AG04449 (cell line): Measurements from ENCODE around the gene SERF2.

Experiments used
- CTCF ChIA-PET: fragments of 350-600 bp; formaldehyde crosslinking; extraction: SDS; loops from one replicate; lab custom pipeline; 2021; ENCODE audit warnings: antibody characterized with exemption; lab: Yijun Ruan, JAX
- POLR2A ChIA-PET: fragments of 400-600, 350-600 bp; formaldehyde crosslinking; extraction: SDS; loops from one replicate; lab custom pipeline; 2020; ENCODE audit warnings: antibody characterized with exemption, inconsistent platforms; lab: Yijun Ruan, JAX
- DNase-seq: peaks from one replicate; pipeline ENCODE4 v3.0.0-alpha.2; 2010; ENCODE audit warnings: low read depth, low spot score
- H3K4me3 ChIP-seq: 2 replicates; pipeline ENCODE4 v1.5.1; 2011; ENCODE audit warnings: low read depth, mild to moderate bottlenecking, control low read depth, low read length
- CTCF ChIP-seq: IDR thresholded peaks from one replicate; pipeline ENCODE4 v1.5.1; 2011; ENCODE audit warnings: mild to moderate bottlenecking, moderate library complexity, low read length, control low read depth, inconsistent platforms; ENCODE audit not compliant: insufficient read depth; ENCODE audit errors: missing control alignments

Gene SERF2

DNA sequence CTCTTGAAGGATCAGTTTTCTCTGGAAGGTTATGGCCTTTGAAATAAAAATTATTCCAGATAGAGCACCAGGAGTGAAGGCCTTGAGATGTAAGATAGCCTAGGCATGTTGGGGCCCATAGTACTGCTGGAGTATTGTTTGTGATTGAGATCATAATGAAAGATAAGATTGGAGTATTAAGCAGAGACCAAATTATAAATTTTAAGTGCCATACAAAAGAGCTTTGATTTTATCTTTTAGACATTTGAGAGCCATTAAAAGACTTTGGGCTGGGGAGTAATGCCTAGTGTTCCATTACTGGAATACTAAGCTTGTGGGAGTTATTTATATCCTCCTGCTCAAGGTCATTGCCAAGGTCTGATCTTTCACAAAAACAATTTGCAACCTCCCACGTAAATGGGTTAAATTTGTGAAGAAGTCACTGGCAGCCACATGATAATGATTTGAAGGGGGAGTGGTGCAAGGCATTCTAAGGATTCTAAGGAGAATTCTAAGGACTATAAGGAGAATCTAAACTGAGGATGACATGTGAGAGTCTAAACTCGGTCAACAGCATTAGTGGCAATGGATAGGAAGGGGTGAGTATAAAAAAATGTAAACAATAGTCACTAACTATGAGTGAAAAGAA, 28.2 kb upstream of the SERF2 start:
- no peak for TF ChIP-seq CTCF
- ChIA-PET CTCF (interaction anchor here (0.7 to 1.5 kb wide), 4 partner anchors 9 to 25 kb away, joined by 3 to 5 read pairs (median 3); partner anchors contain the start of gene ELL3), POLR2A (no interaction called here)
- H3K4me3 ChIP-seq = no peak overlapping the region
- no peak for DNase-seq

GRCh38 chr15:43769584-43770228, 22.4 kb upstream of the SERF2 start:
- peak; percentile 76 for TF ChIP-seq CTCF
- POLR2A ChIA-PET = no interaction called here
- CTCF ChIA-PET = interaction anchor here (0.8 to 4.9 kb wide), 15 partner anchors 8 to 353 kb away, joined by 3 to 73 read pairs (median 5); partner anchors contain the start of gene ELL3
- no peak for DNase-seq
- H3K4me3 ChIP-seq = no peak overlapping the region

DNA sequence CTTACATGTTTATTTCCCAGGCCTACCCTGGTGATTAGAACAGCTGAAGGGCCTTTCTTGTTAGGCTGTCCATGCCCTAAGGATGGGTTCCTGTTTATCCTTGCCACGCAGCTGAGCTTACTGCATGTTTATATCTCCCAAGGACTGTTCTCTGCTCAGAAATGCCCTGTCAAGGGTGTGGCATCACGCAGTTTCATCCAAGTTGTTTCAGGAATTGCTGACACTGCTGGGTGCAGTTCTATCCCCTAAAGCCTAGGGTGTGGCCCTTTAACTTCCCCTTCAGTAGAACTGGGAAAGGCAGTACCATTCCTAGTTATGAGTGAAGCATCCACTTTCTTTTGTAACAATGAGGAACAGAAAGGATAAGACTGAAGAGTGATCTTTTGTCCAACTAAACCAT, 20.3 kb upstream of the SERF2 start:
- DNase-seq = no peak
- TF ChIP-seq CTCF = no peak
- ChIA-PET CTCF (interaction anchor here (0.9 to 4.9 kb wide), 5 partner anchors 10 to 39 kb away, joined by 3 to 73 read pairs (median 5); partner anchors contain the start of gene SERF2), POLR2A (interaction anchor here (1.1 kb wide), 1 partner anchor 24 kb away, joined by 3 read pairs; no protein-coding TSS in a partner anchor)
- H3K4me3 ChIP-seq = no peak overlapping the region

- TF ChIP-seq CTCF = no peak
- ChIA-PET CTCF (interaction anchor here (3.2 kb wide), 1 partner anchor 22 kb away, joined by 17 read pairs; no protein-coding TSS in a partner anchor), POLR2A (no interaction called here)
- no peak for DNase-seq
- no peak overlapping the region for H3K4me3 ChIP-seq
Measured at GRCh38 chr15:43772624-43773023, 19.5 kb upstream of the SERF2 start.

GRCh38 chr15:43774062-43774461, 18.1 kb upstream of the SERF2 start:
- CTCF ChIA-PET = interaction anchor here (0.9 to 1.5 kb wide), 2 partner anchors 9 to 10 kb away, joined by 3 to 4 read pairs; no protein-coding TSS in a partner anchor
- no peak for DNase-seq
- POLR2A ChIA-PET = no interaction called here
- no peak overlapping the region for H3K4me3 ChIP-seq
- TF ChIP-seq CTCF = no peak

DNA sequence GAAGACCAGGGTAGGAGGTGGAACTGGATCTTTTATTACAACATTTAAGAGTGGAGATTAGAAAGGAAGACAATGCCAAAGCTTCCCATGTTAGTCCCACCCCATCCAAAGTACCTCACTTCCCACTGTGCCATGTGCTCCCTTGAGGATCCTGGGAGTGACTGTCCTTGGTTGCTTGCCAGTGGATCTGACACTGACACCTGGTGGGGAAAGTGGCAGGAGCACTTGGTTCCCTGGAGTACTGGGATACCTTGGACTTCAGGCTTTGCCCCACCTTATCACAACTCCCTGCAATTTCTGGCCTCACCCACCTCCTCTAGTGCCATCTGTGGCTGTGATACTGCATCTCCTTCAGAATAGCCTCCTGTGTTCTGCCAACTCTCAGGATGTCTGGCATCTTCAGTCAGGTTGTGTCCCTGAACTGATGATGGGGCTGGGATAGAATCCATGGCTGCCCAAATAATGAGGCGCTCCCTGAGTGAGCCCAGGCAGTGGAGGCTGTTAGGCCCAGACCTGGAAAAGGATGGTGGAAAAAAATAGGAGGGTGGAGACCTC, 16.6 kb upstream of the SERF2 start:
- TF ChIP-seq CTCF = peak; percentile 32
- DNase-seq = no peak
- POLR2A ChIA-PET = no interaction called here
- CTCF ChIA-PET = interaction anchor here (1.0 to 4.4 kb wide), 3 partner anchors 12 to 16 kb away, joined by 3 to 34 read pairs (median 19); partner anchors contain the start of gene SERF2
- no peak overlapping the region for H3K4me3 ChIP-seq
